D721Med (cell line): ENCODE results near the gene MIOX.

Experiments used
- DNase-seq: peaks from one replicate; pipeline ENCODE4 v3.0.0; 2011; ENCODE audit warnings: low spot score; ENCODE audit not compliant: insufficient read length
- FAIRE-seq: peaks from 2 replicates; lab custom pipeline; 2011; peaks lifted over from hg19 to GRCh38; lab: Jason Lieb, UNC
- CTCF ChIP-seq: IDR thresholded peaks from 2 replicates; pipeline ENCODE4 v1.5.1; 2012; ENCODE audit warnings: mild to moderate bottlenecking, control low read depth; ENCODE audit not compliant: insufficient read depth; ENCODE audit errors: missing control alignments

The MIOX gene

GRCh38 chr22:50521710-50522109, 35.1 kb downstream of the MIOX start:
- FAIRE-seq (no peak), DNase-seq (no peak)
- no peak for TF ChIP-seq CTCF

GRCh38 chr22:50522208-50522805, 35.6 kb downstream of the MIOX start:
- no peak for TF ChIP-seq CTCF
- DNase-seq (no peak), FAIRE-seq (no peak)

- TF ChIP-seq CTCF: no peak
- no peak for FAIRE-seq
- DNase-seq: no peak
These were observed 36.3 kb downstream of the MIOX start for GRCh38 chr22:50522806-50523438.

- no peak for TF ChIP-seq CTCF
- DNase-seq (no peak), FAIRE-seq (no peak)
These were observed 36.8 kb downstream of the MIOX start for GRCh38 chr22:50523458-50523805.

GRCh38 chr22:50523806-50524675, 37.4 kb downstream of the MIOX start:
- no peak for FAIRE-seq
- DNase-seq: no peak
- TF ChIP-seq CTCF: no peak

GRCh38 chr22:50524676-50525103, 38.0 kb downstream of the MIOX start:
- FAIRE-seq: no peak
- DNase-seq: no peak
- no peak for TF ChIP-seq CTCF
